Measurements from ENCODE around the gene RFX2.
"Not testable (repeated sequence)": the region's sequence is repeated elsewhere in the genome, so short reads cannot be mapped to it uniquely, and the experiment has no call there.

Gene RFX2

DNA sequence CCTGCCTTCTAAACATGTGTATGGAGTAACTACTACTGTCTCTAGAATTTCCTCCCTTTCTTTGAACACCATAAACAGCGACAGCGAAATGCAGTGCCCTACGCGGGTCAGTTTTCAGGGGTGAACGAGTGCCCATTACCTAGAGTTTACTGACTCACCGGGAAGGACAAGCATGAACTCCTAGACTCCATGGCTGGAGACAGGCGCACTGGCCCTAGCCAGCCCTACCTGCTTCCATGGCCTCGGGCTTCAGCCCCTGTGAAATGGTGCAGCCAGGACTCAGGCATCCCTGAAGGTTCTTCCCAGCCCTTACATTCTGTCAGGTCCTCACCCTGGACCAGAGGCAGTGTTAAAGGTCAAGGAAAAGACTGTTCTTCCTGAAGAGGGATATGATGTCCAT, 140.8 kb downstream of the RFX2 start:
- DNase-seq = no peak

DNA sequence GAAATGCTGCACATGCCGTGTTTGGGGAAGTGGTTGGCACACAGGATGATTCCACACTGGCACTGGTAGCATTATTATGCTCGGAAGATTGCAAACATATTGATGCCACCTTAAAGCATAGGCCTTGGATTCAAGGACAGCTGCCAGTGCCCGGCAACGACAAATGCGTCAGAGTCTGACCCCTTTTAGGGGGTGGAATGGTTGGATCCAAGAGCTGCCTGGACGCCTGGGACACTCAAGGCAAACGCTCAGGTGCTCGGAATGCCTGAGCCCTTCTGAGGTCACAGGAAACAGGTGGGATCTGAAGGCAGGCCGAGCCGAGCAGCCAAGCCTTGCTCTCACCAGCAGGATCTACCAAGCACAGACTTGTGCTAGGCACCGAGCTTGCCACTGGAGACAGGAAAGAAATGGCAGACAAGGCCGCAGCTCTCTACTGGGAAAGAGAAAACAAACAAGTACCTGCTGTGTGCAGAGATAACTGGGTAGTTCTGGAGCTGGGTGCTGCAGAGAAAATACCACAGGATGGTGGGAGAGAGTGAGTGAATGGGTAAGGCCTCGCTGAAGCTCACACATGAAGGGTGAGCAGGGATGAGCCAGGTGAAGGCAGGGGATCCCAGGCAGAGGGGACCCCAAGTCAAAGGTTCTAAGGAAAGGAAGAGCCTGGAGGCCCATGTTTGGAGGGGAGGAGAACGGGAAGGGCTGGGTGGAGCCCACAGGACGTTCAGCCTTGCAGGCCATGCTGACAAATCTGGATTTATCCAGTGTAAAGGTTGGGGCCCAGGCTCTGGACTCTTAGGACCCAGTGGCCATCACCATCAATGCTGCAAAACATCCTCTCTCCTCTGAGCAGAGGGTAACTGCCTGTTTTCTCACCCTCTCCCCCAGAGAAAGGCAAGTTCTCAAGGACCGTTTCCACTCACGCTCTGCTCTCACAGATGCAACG, 141.6 kb downstream of the RFX2 start:
- DNase-seq = no peak

DNA sequence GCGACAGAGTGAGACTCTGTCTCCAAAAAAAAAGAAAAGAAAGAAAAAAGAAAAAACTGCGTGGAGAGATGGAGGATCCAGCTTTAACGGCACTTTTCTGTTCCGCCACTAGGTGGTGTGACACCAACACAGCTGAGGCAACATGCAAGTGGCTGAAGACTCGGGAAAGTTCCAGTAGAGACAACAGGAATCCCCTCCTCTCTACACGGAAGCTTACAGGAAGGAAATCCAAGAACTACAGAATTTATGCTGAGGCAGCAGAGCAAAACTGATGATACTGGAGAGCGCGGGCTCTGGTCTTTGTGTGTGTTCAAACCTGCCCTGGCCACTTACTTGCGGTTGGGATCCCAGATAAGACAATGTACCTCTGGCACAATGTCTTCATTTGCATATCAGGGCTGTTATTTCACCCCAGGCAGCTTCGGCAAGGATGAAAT, 142.3 kb downstream of the RFX2 start:
- DNase-seq = peak; percentile 73

DNA sequence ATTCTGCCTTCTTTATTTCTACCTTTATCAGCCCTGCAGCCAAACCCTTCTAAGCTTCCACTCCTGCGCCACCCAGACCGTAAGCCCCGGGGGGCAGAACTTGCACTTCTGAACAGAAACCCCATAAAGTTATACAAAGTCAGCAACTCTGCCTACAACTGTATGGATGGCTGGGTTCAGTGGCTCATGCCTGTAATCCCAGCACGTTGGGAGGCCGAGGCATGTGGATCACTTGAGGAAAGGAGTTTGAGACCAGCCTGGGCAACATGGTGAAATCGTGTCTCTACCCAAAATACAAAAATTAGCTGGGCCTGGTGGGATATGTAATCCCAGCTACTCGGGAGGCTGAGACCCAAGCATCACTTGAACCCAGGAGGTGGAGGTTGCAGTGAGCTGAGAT, 142.7 kb downstream of the RFX2 start:
- DNase-seq = no peak

DNA sequence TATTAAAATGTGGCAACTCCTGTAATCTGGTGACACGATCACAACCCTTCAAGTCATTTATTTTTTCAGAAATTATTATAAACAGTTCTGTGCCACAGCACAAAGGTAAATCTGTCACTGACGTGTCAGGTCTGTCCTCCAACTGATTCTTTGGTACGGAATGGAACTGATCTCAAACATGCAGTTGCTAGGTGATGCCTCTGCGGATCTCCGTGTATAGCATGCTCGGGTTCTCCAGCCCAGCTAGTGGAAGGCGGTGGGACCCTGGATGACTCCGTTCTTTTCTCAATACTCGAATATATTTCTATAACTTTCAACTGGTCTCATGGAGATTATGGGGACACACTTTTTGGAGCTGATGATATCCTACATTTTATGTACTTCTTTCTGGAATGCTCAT, 143.4 kb downstream of the RFX2 start:
- DNase-seq = no peak

DNA sequence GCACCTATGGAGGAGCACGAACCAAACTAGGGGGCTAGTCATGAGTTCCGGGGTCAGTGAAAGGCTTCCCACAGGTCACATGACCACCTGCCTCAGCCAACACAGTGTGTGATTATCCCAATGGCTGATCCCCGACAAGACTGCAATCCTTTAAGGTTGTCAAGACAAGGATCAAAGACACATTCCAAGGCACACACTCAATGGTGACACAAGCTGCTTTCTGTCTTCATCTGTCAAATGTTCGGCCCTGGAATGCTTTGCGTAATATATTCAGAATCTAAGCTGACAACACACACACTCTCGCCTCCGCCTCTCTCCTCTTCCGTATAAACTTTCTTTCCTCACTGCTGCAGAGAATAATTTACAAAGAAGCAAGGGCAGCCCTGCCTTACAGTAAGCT, 144.1 kb downstream of the RFX2 start:
- DNase-seq = peak; percentile 82

DNA sequence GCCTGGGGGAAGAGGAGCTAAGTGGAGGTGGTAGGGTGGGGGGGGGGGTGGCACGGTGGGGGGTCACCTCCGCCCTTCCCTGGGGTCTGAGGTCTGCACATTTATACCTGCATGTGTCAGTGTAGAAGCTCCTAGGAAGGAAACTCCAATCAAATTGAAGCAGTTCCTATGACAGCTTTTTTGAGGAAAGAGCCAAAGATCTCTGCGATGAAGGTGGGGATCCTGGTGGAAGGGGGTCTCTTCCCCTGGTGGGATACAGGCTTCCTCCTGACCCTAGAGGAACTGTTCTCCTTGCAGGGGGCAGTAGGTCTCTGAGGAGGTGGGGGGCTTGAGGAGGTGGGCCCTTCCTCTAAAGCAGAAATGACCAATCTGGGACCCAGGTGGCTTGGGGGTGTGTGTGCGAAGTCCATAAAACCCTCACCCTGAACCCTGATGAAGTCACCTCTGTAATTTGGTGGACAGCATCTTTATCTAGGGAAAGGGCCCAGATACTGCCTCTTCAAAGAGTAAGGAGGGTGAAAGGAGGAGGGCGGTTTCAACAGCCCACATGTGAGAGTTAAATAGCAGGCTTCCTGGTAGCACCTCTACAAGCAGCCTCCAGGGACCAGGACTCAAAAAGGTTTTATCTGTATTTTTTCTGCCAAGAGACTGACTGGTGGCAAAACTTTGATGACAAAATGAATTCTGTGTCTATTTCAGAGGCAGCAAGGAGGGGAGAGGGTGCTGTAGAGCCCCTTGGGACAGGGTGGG, 145.3 kb downstream of the RFX2 start:
- no peak for DNase-seq

DNA sequence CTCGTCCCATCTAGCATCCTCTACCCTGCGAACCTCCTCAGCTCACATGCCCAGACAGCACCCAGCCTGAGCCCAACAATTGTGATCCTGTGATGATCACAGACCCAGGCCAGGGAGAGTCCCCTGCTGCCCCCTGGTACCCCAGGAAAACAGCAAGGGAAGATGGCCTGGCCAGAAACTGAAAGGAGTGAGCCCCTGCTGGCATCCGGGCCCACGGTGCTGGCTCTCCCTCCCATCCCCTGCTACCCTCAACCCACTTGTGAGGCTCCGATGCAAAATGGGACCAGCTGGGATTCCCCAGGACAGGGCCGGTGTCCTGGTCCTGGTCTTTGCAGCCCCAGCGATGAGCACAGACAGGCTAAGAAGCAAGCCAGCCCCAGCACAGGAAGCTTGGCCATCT, 146.4 kb downstream of the RFX2 start:
- DNase-seq = no peak

DNA sequence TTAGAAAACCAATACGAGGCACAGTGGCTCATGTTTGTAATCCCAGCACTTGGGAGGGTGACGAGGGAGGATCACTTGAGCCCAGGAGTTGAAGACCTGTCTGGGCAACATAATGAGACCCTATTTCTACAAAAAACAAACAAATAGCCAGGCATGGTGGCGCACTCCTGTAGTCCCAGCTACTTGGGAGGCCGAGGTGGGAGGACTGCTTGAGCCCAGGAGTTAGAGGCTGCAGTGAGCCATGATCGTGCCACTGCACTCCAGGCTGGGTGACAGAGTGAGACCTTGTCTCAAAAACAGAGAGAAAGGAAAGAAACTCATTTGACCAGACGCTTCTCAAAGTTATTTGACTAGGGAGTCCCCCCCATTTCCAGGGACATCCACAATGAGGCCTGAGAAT, 147.0 kb downstream of the RFX2 start:
- not testable (repeated sequence) for DNase-seq

DNA sequence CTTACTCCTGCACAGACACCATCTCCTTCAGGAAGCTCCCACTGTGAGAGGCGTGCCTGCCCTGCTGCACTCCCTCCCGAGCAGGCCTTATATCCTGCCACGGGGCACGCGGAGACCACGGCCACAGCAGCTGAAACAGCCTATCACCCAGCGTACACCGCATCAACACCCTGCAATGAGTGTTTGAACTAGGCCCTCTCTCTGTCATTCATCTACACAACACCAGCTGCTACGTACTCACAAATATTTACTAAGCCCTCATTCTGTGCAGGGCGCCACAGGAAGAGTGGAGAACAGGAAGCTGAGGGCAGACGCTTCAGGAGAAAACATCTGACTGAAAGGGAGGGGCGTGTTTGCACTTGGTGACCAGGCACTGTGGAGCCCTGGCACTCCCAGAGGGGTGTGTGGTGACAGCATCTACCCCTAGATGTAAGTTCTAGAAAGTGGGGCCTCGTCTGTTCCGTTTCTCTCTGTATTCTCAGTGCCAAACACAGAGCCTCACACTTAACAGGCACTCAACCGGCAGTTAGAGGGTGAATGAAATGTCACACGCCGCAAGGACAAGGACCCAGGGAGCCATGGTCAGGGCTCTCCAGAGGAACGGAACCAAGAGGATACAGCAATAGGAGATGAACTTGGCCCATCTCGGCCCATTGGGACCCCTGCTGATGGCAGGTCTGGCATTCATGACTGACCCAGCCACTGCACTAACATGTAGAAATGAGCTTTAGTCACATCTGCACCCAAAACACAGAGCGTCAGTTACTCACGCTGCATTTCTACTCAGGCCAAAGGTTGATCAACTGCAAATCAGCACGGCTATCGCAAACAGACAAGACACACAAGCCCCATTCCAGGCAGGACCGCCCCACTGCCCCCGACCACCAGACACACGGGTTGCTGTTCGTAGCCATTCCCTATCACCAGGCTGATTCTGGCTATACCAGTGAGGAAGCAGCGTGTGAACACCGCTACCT, 148.0 kb downstream of the RFX2 start:
- peak; percentile 37 for DNase-seq

DNA sequence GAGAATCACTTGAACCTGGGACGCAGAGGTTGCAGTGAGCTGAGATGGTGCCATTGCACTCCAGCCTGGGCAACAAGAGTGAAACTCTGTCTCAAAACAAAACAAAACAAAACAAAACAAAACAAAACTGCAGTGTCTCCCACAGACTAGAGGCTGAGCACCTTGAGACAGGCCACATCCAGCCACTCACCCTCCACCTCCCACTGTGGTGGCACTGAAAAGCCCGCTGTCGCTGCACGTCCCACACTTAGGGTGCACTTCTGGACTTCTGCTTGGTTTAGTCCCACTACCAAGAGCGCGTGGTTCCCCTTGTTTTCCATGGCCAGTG, 148.7 kb downstream of the RFX2 start:
- DNase-seq = not testable (repeated sequence)

DNA sequence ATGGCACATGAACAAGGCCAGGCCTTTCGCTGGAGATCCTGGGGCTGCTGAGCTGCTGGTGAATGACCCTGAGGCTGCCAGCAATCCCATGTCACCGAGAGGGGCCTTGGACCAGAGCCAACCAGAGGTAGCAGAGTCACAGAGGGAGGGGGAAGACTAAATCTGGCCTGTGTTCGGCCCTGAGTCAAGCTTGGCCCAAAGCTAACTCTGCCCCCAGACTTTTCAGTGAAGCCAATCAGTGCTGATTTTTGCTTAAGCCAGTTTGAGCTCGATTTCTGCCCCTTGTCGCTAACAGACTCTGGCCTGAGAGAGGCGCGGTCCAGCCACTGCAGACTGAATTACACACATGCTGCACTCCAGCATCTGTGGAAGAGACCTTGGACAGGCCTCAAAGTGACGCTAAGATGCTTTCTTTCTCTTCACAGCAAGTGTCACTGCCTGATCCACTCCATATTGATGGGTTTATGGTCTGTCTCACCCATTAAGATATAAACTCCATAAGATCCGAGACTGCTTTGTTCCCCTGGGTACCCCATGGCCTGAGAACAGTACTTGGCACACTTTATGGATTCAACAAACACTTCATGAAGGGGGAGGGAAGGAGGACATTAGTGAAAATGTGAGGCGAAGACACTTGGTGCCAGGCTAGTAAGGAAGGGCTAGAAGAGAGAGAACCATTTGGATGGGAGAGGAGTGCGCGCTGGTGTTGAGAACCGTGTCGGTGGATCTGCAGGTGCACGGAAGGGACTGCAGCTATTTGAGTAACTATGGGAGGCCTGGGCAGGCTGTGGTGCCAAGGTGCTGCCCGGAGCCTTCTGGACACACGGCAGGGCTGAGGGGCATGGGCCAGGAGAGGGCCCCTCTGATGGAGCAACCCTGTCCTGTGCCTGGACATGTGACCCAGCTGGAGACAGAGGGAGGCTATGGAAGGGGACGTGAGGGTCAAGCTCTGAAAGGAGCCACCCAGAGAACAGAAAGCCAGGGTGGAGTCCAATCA, 150.0 kb downstream of the RFX2 start:
- no peak for DNase-seq

DNA sequence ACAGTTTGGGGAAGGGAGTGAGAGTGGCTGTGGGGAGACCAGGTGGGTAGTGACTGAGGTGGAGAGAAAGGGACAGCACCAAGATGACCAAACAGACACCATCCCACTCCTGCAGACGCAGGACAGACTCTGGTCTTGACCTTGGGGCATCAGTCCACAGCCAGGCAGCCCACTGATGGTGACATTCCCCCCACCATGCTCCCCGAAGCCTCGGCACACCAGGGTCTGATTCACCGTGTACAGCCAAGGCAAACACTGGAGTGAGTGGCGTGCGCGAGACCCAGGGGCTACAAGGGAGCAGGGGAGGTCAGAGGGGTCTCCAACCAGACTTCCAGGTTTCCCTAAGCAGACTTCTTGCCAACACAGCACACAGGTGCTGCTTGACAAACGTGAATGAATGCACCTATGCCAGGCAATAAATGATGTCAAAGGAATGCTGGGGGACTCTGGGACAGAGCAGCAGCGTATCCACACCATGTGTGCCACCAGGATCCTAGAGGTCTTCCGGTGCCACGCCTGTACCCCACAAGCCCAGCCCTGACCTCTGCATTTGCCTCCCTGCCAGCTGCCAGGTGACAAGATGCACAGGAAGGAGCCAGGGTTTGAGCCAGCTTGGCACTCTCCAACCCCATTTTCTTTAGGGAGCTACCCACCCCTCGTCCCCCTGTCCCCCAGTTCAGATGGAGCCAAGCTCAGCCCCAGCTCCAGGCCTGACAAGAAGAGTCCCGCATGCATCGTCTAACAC, 150.9 kb downstream of the RFX2 start:
- no peak for DNase-seq

DNA sequence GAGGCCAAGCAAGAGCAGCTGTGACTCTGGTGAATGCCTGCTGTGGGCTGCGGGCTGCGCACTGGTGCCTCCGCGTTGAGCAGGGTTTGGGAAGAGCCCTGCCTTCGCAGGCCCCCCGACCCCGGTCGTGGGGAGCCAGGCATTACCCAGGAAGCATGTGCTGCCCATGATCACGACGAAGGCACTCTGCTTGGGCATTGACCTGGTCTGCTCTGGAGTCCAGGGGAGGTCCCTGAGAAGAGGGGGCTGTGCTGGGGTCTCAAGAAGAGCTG, 151.5 kb downstream of the RFX2 start:
- no peak for DNase-seq

DNA sequence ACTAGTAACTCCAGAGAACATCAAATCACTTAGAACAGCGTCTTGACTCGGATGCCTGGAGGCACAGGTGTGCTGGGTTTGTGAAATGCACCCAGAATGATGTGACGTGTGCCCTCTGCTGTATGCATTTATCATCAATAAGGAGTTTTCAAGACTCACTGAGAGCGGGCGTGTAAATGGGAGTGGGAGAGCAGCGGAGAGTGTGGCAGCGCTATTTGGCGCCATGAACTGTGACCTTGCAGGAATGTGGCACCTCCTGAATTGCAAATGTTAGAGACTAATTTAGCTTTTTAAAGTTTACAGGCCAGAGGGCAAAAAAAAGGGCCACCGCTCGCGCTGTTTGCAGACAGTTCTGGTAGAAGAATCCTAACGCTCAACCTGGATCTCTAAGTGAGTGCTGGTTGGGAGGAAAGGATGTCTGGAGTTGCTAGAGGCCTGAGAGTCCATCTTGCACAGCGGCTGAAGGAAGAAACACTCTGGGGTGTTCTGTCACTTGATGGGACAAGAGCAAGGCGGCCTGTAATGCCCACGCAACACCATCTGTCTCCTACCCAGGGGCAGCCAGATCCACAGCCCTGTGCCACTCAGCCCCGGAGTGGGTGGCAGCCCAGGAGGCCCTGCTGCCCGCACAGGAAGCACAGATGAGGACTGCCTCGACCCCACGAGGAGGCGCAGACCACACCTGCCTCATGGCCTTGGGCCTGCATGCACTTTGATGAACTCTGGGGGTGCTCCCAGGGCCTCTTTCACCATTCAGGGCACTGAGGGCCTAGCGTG, 152.0 kb downstream of the RFX2 start:
- DNase-seq = no peak

DNA sequence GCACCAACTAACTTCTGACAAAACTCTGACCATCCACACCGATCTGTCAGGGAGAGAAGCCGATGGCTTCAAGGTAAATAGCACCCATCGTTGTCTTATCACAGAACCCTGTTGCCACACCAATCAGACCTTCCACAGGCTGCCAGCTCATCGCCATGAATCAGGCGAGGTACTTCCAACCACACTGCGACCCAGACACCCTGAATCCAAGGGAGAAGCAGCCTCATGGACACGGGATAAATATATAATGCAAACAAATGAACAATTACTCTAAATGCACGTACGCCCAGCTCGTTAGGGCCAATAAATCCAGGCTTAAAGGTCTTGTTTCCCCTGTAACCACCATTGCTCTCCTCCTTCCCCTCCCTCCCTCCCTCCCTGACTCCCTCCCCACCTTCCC, 153.1 kb downstream of the RFX2 start:
- DNase-seq = no peak

DNA sequence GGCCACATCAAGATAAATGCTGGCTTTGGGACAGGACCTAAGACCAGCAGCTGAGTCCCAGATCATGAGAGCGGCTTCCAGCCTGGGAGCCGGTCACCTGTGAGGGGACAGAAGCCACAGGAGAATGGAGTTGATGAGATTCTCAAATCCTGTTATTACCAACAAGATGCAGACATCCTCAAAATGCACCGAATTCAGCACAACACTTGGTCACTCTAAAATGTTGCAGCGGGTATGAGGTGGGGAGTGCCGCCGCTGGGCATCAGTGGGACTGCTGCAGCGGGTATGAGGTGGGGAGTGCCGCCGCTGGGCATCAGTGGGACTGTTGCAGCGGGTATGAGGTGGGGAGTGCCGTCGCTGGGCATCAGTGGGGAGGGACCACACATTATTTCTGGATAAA, 153.6 kb downstream of the RFX2 start:
- DNase-seq = no peak

DNA sequence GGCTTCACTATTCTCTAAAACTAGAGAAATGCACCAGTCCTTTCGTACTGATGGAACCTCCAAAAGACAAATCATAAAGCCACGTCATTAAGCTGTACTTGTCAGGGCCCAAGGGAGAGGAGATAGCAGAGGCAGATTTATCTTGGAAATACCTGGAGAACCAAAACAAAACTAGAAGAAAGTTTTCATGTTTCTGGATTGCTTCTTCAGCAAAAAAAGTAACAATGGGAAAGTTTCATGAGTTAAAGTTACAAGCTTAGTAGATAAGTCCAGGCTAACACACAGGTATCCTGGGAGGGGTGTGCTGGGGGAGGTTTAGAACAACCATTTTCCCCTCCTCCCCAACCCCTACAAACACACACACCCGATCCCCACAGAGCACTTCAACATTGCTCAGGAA, 154.0 kb downstream of the RFX2 start:
- no peak for DNase-seq

DNA sequence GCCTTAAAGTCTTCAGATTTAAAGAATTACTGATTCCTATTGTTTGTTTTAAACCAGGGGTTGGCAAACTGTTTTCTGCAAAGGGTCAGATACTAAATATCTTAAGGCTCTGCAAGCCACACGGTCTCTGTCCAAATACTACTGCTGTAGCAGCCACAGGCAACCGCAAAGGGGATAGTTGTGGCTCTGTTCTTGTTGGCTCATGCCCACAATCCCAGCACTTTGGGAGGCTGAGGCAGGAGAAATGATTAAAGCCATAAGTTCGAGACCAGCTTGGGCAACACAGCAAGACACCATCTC, 154.7 kb downstream of the RFX2 start:
- DNase-seq = peak; percentile 39

DNA sequence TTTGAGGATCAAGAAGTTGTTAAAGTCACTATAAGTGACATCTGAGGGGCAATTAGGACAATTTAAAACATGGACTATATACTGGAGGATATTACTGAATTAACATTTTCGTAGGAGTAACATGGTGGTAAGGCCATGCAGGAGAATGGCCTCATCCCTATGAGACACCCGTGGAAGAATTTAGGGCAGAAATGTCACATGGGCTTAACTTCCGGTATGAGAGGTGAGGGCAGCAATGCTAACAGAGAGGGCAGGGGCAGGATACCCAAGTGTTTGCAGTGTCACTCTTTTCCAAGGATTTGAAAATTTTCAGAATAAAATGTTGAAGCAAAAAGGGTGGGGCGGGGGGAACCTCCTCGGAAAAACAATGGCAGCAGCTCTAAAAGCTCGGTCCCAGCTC, 156.0 kb downstream of the RFX2 start:
- DNase-seq = no peak
